Stomach (tissue), 4 donors: ENCODE results near the gene URI1.

Experiments
- POLR2A ChIP-seq, 4 donors: fragments of 450-650 bp; IDR thresholded peaks; one replicate each; pipeline ENCODE4 v1.6.1; 2016; ENCODE audit warnings: antibody characterized with exemption in 4 of 4, control low read depth in 2 of 4, mild to moderate bottlenecking in 1 of 4, moderate library complexity in 1 of 4
- TF ChIP-seq, protein P1 (sequence below), 7 experiments: fragments of 450-650 bp in 4 of 7; fragments of 200-600 bp in 3 of 7; sonication (generic) in 3 of 7; IDR thresholded peaks; one replicate each; pipeline ENCODE4 v1.5.1; 2016 to 2019; ENCODE audit warnings: antibody characterized with exemption in 7 of 7, control low read depth in 2 of 7, mild to moderate bottlenecking in 1 of 7

DNA sequence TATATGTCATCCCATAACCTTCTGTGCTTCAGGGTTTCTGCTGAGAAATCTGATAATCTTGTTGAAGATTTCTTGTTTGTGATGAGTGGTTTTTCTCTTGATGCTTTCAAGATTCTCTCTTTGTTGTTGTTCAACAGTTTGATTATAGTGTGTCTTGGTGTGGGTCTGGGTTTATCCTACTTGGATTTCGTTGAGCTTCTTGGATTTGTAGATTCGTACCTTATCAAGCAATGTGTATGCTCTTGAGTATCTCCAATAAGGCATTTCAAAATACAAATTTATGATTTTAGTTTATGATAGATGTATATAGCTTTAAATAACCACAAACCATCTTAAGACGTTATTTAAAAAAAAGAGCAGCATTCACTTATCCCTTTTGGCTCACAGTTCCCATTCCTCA is 57.5 kb downstream of the URI1 start:
- TF ChIP-seq, protein P1, sequence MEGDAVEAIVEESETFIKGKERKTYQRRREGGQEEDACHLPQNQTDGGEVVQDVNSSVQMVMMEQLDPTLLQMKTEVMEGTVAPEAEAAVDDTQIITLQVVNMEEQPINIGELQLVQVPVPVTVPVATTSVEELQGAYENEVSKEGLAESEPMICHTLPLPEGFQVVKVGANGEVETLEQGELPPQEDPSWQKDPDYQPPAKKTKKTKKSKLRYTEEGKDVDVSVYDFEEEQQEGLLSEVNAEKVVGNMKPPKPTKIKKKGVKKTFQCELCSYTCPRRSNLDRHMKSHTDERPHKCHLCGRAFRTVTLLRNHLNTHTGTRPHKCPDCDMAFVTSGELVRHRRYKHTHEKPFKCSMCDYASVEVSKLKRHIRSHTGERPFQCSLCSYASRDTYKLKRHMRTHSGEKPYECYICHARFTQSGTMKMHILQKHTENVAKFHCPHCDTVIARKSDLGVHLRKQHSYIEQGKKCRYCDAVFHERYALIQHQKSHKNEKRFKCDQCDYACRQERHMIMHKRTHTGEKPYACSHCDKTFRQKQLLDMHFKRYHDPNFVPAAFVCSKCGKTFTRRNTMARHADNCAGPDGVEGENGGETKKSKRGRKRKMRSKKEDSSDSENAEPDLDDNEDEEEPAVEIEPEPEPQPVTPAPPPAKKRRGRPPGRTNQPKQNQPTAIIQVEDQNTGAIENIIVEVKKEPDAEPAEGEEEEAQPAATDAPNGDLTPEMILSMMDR (IDR thresholded peaks at IDR 0.05): no peak
- TF ChIP-seq POLR2A (IDR thresholded peaks at IDR 0.05): no peak
